Progenitor cell of endocrine pancreas (in vitro differentiated cells): ENCODE measurements around the gene ACOT9. TPM values are rescaled to one million over a fixed set of nuclear protein-coding genes. Genes with fewer than 3 reads are reported as not detected.

Source experiments
- DNase-seq: peaks from one replicate; pipeline ENCODE4 v3.0.0; 2021; ENCODE audit warnings: low spot score; ENCODE audit not compliant: unreplicated experiment
- H3K27ac Mint-ChIP-seq: 2 replicates; pipeline ENCODE4 v1.8.0; 2021; ENCODE audit warnings: mild to moderate bottlenecking, moderate library complexity, mixed read lengths
- H3K27me3 Mint-ChIP-seq: 2 replicates; pipeline ENCODE4 v1.8.0; 2021; ENCODE audit warnings: mixed read lengths
- H3K36me3 Mint-ChIP-seq: 2 replicates; pipeline ENCODE4 v1.8.0; 2022; ENCODE audit warnings: mixed read lengths; ENCODE audit not compliant: insufficient read depth
- H3K4me1 Mint-ChIP-seq: 2 replicates; pipeline ENCODE4 v1.8.0; 2021; ENCODE audit warnings: low read depth, mixed read lengths
- H3K4me3 Mint-ChIP-seq: 2 replicates; pipeline ENCODE4 v1.8.0; 2021; ENCODE audit warnings: low read depth, mild to moderate bottlenecking, moderate library complexity, mixed read lengths
- H3K9me3 Mint-ChIP-seq: 2 replicates; pipeline ENCODE4 v1.8.0; 2021; ENCODE audit warnings: low read depth, mixed read lengths
- total RNA-seq: library from RNA; stranded (reverse); gene quantifications from 2 replicates; pipeline ENCODE4 v1.2.1, GENCODE V29; 2021
- TF ChIP-seq, protein P1 (sequence below): fragments of 200-600 bp; sonication (generic); IDR thresholded peaks from one replicate; pipeline ENCODE4 v1.5.0; 2021; ENCODE audit warnings: antibody characterized with exemption, mild to moderate bottlenecking; ENCODE audit not compliant: unreplicated experiment

The ACOT9 gene
- total RNA-seq, 1 donor from 2014 or later = 33.8 TPM

DNA sequence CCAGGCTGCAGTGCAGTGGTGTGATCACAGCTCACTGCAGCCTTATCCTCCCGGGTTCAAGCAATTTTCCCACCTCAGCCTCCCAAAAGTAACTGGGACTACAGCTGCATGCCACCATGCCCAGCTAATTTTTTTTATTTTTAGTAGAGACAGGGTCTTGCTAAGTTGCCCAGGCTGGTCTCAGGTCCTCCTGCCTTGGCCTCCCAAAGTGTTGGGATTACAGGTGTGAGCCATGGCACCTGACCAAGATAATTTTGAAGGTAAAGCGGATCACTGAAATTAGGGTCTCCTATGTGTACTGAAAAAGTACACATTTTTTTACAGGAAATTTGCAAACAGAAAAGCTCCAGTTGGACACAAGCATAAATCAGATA, 44.7 kb upstream of the ACOT9 start:
- H3K27ac Mint-ChIP-seq = peak overlapping the region; percentile 89
- no peaks in the 10 kb centered on the region for H3K27me3 Mint-ChIP-seq
- no peaks in the 10 kb centered on the region for H3K9me3 Mint-ChIP-seq
- no peak overlapping the region for H3K4me3 Mint-ChIP-seq
- peaks cover 37% of the 10 kb centered on the region for H3K4me1 Mint-ChIP-seq
- H3K36me3 Mint-ChIP-seq = peaks cover 17% of the 10 kb centered on the region
- TF ChIP-seq, protein P1, sequence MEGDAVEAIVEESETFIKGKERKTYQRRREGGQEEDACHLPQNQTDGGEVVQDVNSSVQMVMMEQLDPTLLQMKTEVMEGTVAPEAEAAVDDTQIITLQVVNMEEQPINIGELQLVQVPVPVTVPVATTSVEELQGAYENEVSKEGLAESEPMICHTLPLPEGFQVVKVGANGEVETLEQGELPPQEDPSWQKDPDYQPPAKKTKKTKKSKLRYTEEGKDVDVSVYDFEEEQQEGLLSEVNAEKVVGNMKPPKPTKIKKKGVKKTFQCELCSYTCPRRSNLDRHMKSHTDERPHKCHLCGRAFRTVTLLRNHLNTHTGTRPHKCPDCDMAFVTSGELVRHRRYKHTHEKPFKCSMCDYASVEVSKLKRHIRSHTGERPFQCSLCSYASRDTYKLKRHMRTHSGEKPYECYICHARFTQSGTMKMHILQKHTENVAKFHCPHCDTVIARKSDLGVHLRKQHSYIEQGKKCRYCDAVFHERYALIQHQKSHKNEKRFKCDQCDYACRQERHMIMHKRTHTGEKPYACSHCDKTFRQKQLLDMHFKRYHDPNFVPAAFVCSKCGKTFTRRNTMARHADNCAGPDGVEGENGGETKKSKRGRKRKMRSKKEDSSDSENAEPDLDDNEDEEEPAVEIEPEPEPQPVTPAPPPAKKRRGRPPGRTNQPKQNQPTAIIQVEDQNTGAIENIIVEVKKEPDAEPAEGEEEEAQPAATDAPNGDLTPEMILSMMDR = no peak
- DNase-seq = no peak

DNA sequence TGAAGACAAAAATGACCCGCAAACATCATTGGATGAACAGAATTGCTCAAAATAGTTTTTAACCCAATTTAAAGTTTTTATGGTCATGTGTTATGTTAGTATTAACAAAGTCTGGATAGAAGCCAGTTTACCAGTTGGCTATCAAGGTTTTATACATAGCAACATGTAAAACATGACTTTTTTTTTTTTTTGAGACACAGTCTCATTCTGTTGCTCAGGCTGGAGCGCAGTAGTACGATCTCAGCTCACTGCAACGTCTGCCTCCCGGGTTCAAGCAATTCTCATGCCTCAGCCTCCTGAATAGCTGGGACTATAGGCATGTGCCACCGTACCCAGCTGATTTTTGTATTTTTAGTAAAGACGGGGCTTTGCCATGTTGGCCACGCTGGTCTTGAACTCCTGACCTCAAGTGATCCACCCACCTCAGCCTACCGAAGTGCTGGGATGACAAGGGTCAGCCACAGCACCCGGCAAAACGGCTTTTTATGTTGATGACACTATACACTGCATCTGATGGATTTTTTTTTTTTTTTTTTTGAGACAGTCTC, 43.3 kb upstream of the ACOT9 start:
- TF ChIP-seq, protein P1 = no peak
- no peaks in the 10 kb centered on the region for H3K27me3 Mint-ChIP-seq
- DNase-seq = no peak
- H3K27ac Mint-ChIP-seq = peak overlapping the region; percentile 73
- H3K36me3 Mint-ChIP-seq = peaks cover 17% of the 10 kb centered on the region
- H3K9me3 Mint-ChIP-seq = no peaks in the 10 kb centered on the region
- H3K4me3 Mint-ChIP-seq = no peak overlapping the region
- peaks cover 36% of the 10 kb centered on the region for H3K4me1 Mint-ChIP-seq

DNA sequence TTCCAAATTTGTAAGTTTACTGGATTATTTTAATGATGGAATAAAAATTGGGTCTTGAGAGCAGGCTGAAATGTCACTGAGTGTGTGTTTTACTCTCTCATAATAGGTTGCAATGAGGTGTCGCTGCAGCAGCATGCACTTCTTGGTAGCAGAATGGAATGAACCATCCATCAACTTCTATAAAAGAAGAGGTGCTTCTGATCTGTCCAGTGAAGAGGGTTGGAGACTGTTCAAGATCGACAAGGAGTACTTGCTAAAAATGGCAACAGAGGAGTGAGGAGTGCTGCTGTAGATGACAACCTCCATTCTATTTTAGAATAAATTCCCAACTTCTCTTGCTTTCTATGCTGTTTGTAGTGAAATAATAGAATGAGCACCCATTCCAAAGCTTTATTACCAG, 42.5 kb upstream of the ACOT9 start:
- Mint-ChIP-seq H3K27ac (peak overlapping the region; percentile 3), H3K9me3 (no peaks in the 10 kb centered on the region), H3K4me1 (peaks cover 36% of the 10 kb centered on the region), H3K36me3 (peaks cover 17% of the 10 kb centered on the region), H3K27me3 (no peaks in the 10 kb centered on the region), H3K4me3 (peak overlapping the region; percentile 91)
- TF ChIP-seq, protein P1 = no peak
- no peak for DNase-seq

DNA sequence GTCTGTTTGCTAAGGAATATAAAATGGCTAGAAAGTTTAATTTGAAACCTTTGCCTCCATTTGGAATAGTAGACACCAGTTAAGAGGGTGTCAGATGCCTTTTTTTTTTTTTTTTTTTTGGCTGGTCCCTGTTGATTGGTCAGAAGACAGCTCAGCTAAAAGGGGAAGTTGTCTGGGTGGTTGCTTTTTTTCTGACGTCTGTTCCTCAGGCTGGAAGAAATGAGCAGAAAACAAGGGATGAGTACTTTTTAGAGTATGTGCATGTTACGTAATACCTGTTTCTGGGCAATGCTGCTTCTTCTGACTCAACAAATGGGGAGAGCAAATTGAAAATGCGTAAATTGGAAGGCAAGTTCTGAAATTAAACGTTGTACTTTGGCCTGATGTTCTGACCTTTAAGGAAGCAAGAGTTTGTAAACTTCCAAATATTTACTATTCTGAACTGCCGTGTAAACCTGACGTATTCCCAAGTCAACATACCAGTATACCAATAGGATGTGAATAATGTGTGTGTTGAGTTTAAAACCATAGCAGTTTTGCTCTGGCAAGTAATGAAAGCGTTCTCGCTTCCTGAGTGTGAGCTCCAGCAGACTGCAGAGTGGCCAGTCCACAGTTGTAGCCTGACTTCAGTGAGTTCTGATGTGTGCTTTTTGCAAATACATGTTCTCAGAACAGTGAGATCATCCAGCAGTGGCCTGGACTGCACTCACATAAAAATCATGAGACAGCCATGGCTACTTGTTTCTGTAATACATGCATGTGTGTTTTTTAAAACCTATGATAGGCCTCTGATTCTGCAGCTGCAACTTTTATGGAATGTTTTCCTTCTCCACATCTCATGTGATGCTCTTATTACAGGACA, 41.6 kb upstream of the ACOT9 start:
- Mint-ChIP-seq H3K27ac (peak overlapping the region; percentile 70), H3K9me3 (no peaks in the 10 kb centered on the region), H3K4me3 (peak overlapping the region; percentile 91), H3K36me3 (peaks cover 17% of the 10 kb centered on the region), H3K4me1 (peaks cover 33% of the 10 kb centered on the region), H3K27me3 (no peaks in the 10 kb centered on the region)
- TF ChIP-seq, protein P1 = no peak
- DNase-seq = no peak

DNA sequence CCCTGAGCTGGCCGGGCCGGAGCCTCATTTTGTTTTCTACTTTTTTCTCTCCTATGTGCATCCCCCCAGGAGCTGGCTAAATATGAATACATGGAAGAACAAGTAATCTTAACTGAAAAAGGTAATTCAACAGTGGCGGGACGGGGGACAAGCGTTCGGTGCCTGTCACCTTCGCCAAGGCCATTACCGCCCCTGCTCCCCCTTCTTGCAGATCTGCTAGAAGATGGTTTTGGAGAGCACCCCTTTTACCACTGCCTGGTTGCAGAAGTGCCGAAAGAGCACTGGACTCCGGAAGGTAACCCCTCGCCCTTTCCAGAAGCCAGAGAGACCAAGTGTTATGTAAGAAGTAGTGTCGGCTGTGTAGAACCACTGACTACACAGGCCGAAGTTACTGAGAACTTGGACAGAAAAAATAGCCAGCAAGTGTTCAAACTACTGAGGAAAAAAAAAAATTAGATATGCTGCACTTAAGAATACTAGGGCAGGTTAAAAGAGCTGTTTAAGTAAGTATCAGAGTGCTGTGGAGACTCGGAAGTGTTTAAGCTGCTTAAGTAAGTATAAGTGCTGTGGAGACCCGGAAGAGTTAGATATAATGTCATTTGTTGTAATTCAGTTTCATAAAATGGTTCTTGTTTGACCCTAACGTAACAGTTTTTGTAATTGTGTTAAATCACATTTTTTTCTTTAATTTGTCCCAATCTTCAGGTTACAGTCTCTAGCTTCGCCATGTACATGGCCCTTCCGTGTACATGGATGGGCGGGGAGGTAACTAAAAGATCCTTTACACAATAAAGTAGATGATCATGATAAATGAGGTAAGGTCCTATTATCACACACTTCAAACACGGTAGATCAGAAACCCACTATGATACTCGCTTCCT, 40.8 kb upstream of the ACOT9 start:
- Mint-ChIP-seq H3K4me1 (peaks cover 31% of the 10 kb centered on the region), H3K27me3 (no peaks in the 10 kb centered on the region), H3K27ac (peak overlapping the region; percentile 94), H3K9me3 (no peaks in the 10 kb centered on the region), H3K36me3 (peaks cover 17% of the 10 kb centered on the region), H3K4me3 (peak overlapping the region; percentile 91)
- no peak for DNase-seq
- TF ChIP-seq, protein P1 = no peak
